ENCODE results near the gene FOSL1. TPM values are rescaled to one million over a fixed set of nuclear protein-coding genes. Genes with fewer than 3 reads are reported as not detected.
"Not testable (repeated sequence)": the region's sequence is repeated elsewhere in the genome, so short reads cannot be mapped to it uniquely, and the experiment has no call there.

FOSL1 gene
- total RNA-seq, 1 experiment from 2014 or later: 186 TPM

DNA sequence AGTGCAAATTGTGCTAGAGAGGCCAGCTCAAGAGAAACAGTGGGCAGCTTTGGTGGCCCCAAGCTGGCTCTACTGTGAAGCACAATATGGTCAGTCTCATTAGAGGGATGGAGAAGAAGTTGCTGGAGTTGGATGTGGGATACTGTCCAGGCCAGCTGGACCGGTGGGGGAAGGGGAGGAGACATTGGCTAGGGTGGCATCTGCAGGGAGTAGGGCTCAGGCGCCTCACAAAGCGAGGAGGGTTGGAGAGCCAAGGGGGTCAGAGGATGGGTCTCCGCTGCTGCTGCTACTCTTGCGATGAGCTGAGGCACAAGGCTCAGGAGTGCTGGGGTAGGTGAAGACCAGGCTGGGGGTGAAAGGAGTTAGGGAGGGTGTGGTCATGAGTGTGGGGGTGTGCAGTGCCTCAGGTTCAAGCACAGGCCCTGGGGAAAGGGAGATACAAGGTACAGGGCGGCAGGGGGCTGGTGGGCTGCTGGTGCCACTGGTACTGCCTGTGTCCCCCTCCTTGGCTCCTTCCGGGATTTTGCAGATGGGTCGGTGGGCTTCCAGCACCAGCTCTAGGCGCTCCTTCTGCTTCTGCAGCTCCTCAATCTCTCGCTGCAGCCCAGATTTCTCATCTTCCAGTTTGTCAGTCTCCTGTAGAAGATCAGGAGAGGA lies 7.4 kb downstream of the FOSL1 start:
- in situ Hi-C loops (cut with HindIII; ENCODE audit: low pct_unique_long_range_greater_than_20kb, low sequenced_read_pairs) (no loop called here), intact Hi-C loops (cut with micrococcal nuclease; ENCODE audit: unreplicated experiment) (no loop called here)
- POLR2A ChIA-PET: interaction anchor here (0.6 to 2.2 kb wide), 5 partner anchors 8 to 252 kb away, joined by 3 to 9 read pairs (median 4); no protein-coding TSS in a partner anchor
- no TSS peak for BruUV-seq (replicated peaks)
- Histone ChIP-seq H3K4me1 (ENCODE audit: control insufficient read depth, insufficient read depth, low read length) (peaks cover 67% of the 10 kb centered on the region), H3K36me3 (ENCODE audit: control insufficient read depth, insufficient read depth, low read length) (no peaks in the 10 kb centered on the region; the same call in 1 of the 2 replicates), H3K4me3 (ENCODE audit: low read depth in 2 of 2, low read length in 2 of 2) (peak overlapping the region; percentile 88 to 93), H3K9me3 (ENCODE audit: control insufficient read depth, insufficient read depth, low read depth, low read length) (no peaks in the 10 kb centered on the region), H3K27ac (ENCODE audit: low read length) (peak overlapping the region; percentile 87), H3K27me3 (ENCODE audit: control insufficient read depth, insufficient read depth, low read length) (no peaks in the 10 kb centered on the region)
- CTCF ChIA-PET: no interaction called here
- ATAC-seq (no peak), DNase-seq (ENCODE audit: low read depth, low spot score) (no peak)
- TF ChIP-seq, protein P1, sequence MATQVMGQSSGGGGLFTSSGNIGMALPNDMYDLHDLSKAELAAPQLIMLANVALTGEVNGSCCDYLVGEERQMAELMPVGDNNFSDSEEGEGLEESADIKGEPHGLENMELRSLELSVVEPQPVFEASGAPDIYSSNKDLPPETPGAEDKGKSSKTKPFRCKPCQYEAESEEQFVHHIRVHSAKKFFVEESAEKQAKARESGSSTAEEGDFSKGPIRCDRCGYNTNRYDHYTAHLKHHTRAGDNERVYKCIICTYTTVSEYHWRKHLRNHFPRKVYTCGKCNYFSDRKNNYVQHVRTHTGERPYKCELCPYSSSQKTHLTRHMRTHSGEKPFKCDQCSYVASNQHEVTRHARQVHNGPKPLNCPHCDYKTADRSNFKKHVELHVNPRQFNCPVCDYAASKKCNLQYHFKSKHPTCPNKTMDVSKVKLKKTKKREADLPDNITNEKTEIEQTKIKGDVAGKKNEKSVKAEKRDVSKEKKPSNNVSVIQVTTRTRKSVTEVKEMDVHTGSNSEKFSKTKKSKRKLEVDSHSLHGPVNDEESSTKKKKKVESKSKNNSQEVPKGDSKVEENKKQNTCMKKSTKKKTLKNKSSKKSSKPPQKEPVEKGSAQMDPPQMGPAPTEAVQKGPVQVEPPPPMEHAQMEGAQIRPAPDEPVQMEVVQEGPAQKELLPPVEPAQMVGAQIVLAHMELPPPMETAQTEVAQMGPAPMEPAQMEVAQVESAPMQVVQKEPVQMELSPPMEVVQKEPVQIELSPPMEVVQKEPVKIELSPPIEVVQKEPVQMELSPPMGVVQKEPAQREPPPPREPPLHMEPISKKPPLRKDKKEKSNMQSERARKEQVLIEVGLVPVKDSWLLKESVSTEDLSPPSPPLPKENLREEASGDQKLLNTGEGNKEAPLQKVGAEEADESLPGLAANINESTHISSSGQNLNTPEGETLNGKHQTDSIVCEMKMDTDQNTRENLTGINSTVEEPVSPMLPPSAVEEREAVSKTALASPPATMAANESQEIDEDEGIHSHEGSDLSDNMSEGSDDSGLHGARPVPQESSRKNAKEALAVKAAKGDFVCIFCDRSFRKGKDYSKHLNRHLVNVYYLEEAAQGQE (IDR thresholded peaks at IDR 0.05; ENCODE audit: insufficient read depth in 1 of 2, low read depth in 2 of 2, low read length in 1 of 2): peak in 1 of 2 experiments; percentile 17; a peak in 1 of 4 replicates
- TF ChIP-seq SIN3A (IDR thresholded peaks at IDR 0.05; ENCODE audit: borderline replicate concordance, insufficient read depth, low read depth, low read length): no peak
- TF ChIP-seq POLR2AphosphoS5 (IDR thresholded peaks at IDR 0.05; ENCODE audit: low read depth, low read length): peak; percentile 70; the same call in 1 of the 2 replicates
- TF ChIP-seq, protein P2, sequence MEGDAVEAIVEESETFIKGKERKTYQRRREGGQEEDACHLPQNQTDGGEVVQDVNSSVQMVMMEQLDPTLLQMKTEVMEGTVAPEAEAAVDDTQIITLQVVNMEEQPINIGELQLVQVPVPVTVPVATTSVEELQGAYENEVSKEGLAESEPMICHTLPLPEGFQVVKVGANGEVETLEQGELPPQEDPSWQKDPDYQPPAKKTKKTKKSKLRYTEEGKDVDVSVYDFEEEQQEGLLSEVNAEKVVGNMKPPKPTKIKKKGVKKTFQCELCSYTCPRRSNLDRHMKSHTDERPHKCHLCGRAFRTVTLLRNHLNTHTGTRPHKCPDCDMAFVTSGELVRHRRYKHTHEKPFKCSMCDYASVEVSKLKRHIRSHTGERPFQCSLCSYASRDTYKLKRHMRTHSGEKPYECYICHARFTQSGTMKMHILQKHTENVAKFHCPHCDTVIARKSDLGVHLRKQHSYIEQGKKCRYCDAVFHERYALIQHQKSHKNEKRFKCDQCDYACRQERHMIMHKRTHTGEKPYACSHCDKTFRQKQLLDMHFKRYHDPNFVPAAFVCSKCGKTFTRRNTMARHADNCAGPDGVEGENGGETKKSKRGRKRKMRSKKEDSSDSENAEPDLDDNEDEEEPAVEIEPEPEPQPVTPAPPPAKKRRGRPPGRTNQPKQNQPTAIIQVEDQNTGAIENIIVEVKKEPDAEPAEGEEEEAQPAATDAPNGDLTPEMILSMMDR (IDR thresholded peaks at IDR 0.05): no peak
- no peak for TF ChIP-seq TCF7L2 (IDR thresholded peaks at IDR 0.05; ENCODE audit: low read depth, low read length)

DNA sequence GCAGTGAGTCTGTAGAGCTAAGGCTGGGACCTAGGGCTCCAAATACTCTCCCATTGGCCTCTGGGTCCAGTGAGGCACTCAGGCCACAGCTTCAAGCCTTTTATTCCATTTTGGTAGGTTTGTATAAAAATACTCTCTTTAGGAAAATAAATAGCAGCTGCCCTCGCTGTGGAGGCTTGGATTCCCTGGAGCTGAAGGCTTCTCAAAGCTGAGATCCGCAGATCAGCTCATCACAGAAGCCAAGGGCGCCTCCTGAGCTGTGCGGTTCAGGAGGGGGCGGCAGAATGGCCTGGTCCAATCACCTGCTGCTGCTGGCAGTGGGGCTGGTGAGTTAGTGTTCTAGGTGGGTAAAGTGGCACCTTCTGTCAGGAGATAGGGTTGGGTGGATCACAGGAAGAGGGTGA lies 8.0 kb downstream of the FOSL1 start:
- TF ChIP-seq, protein P2 (IDR thresholded peaks at IDR 0.05): peak; percentile 56; the same call in 1 of the 2 replicates
- peak; percentile 0 for ATAC-seq
- intact Hi-C loops (cut with micrococcal nuclease; ENCODE audit: unreplicated experiment); H3K27me3 ChIP-seq (ENCODE audit: control insufficient read depth, insufficient read depth, low read length); H3K9me3 ChIP-seq (ENCODE audit: control insufficient read depth, insufficient read depth, low read depth, low read length); DNase-seq (ENCODE audit: low read depth, low spot score); in situ Hi-C loops (cut with HindIII; ENCODE audit: low pct_unique_long_range_greater_than_20kb, low sequenced_read_pairs); BruUV-seq (replicated peaks); H3K36me3 ChIP-seq (ENCODE audit: control insufficient read depth, insufficient read depth, low read length): not testable (repeated sequence)
- H3K4me1 ChIP-seq (ENCODE audit: control insufficient read depth, insufficient read depth, low read length): peaks cover 71% of the 10 kb centered on the region
- peak overlapping the region; percentile 88 to 93 for H3K4me3 ChIP-seq (ENCODE audit: low read depth in 2 of 2, low read length in 2 of 2)
- CTCF ChIA-PET: interaction anchor here (0.9 kb wide), 1 partner anchor 181 kb away, joined by 3 read pairs; no protein-coding TSS in a partner anchor
- peak overlapping the region; percentile 87 for H3K27ac ChIP-seq (ENCODE audit: low read length)
- POLR2A ChIA-PET: interaction anchor here (0.5 to 2.2 kb wide), 3 partner anchors 19 to 1489 kb away, joined by 4 to 8 read pairs (median 6); no protein-coding TSS in a partner anchor
